C4-2B (cell line): ENCODE measurements around the gene IL7R.

Experiments
- H3K27ac ChIP-seq: fragments of 450-650 bp; 2 replicates; pipeline ENCODE4 v1.5.1; 2017
- CTCF ChIP-seq: fragments of 450-650 bp; conservative IDR thresholded peaks from 2 replicates; pipeline ENCODE4 v1.5.1; 2017; ENCODE audit warnings: mild to moderate bottlenecking
- ZFX ChIP-seq: fragments of 450-650 bp; IDR thresholded peaks from 2 replicates; pipeline ENCODE4 v1.6.1; 2017

Gene IL7R

GRCh38 chr5:35898952-35899660 lies 42.4 kb downstream of the IL7R start:
- TF ChIP-seq ZFX = no peak
- no peak for TF ChIP-seq CTCF
- H3K27ac ChIP-seq = no peak overlapping the region

- TF ChIP-seq ZFX (no peak), CTCF (no peak)
- H3K27ac ChIP-seq = no peak overlapping the region
Observed at GRCh38 chr5:35899800-35900199, 43.1 kb downstream of the IL7R start.

GRCh38 chr5:35900972-35901695 lies 44.4 kb downstream of the IL7R start:
- TF ChIP-seq ZFX = no peak
- TF ChIP-seq CTCF = no peak
- H3K27ac ChIP-seq = no peak overlapping the region

GRCh38 chr5:35902046-35902672 lies 45.5 kb downstream of the IL7R start:
- TF ChIP-seq ZFX = no peak
- TF ChIP-seq CTCF = no peak
- H3K27ac ChIP-seq = no peak overlapping the region

- no peak for TF ChIP-seq ZFX
- TF ChIP-seq CTCF = no peak
Observed at GRCh38 chr5:35903631-35904203, 47.0 kb downstream of the IL7R start.

GRCh38 chr5:35904443-35905132 lies 47.9 kb downstream of the IL7R start:
- TF ChIP-seq ZFX = no peak
- TF ChIP-seq CTCF = no peak
- no peak overlapping the region for H3K27ac ChIP-seq

More at GRCh38 chr5:35903631-35904203, 47.0 kb downstream of the IL7R start:
- no peak overlapping the region for H3K27ac ChIP-seq
